Glomerular visceral epithelial cell (primary cell): ENCODE data around the gene ANOS1.
A peak's percentile ranks its signal among the peaks of the same experiment; 100 is the strongest.
"Not testable (repeated sequence)": the region's sequence is repeated elsewhere in the genome, so short reads cannot be mapped to it uniquely, and the experiment has no call there.

Experiments used
- DNase-seq: peaks from one replicate; pipeline ENCODE4 v3.0.0-alpha.2; 2016; ENCODE audit errors: extremely low spot score

ANOS1 gene, protein sequence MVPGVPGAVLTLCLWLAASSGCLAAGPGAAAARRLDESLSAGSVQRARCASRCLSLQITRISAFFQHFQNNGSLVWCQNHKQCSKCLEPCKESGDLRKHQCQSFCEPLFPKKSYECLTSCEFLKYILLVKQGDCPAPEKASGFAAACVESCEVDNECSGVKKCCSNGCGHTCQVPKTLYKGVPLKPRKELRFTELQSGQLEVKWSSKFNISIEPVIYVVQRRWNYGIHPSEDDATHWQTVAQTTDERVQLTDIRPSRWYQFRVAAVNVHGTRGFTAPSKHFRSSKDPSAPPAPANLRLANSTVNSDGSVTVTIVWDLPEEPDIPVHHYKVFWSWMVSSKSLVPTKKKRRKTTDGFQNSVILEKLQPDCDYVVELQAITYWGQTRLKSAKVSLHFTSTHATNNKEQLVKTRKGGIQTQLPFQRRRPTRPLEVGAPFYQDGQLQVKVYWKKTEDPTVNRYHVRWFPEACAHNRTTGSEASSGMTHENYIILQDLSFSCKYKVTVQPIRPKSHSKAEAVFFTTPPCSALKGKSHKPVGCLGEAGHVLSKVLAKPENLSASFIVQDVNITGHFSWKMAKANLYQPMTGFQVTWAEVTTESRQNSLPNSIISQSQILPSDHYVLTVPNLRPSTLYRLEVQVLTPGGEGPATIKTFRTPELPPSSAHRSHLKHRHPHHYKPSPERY

DNA sequence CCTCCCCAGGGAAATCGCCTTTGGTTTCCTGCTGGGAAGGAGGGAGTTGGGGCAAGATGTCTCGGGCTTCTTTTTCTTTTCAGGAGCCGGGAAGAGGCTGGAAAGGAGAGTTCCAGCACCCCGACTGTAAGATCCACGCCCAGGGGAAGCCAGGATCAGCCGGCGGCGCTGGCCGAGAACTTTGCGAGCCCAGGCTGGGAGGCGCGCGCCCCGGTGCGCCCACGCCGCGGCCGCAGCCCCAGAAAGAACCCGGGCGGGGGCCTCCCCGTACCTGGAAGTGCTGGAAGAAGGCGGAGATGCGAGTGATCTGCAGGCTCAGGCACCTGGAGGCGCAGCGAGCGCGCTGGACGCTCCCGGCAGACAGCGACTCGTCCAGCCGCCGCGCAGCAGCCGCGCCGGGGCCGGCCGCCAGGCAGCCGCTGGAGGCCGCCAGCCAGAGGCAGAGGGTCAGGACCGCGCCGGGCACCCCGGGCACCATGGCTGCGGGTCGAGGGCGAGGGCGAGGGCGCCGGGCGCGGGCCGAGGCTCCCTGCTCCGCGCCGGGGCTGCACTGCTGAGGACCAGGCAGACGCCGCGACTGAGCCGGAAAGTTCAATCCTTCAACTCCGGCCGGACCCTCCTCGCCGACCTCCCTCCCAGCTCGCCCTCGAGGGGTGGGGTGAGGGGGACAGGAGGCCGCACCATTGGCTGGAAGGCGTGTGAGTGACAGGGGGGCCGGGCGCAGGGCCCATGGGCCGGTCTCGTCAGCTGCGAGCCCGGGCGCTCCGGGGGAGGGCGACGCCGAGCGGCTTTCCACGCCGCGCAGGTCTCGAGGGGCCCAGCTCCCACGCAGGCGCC, at the start of gene ANOS1:
ANOS1 (minus strand) TSS at position 579 of the 837 bp plus-strand sequence; CDS start at position 478, 101 bp downstream.
- peak; percentile 44 for DNase-seq

DNA sequence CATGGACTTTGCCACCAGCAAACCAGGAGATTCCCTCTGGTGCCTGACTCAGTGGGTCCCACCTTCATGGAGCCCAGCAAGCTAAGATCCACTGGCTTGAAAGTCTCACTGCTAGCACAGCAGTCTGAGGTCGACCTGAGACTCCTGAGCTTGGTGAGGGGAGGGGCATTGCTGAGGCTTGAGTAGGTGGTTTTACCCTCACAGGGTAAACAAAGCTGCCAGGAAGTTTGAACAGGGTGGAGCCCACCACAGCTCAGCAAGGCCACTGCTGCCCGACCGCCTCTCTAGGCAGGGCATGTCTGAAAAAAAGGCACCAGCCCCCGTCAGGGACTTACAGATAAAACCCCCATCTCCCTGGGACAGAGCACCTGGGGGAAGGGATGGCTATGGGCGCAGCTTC, 41.2 kb upstream of the ANOS1 start:
- no peak for DNase-seq

DNA sequence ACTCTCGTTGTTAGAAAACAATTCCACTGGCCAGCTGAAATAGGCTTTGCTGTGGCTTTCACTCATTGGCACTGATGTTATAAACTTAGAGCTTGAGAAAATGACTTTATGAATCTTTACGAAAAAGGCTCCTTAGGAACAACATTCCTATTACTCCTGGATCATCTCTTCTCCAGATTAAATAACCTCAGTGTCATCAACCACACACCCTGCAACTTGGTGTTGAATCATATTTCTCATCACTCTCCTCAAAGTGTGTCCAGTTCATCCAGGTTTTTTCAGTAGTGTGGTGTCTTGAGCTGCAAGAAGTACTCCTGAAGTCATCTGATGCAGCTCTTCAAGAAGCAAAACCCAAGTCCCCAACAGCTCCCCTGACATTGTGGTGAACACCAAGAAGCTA, 28.1 kb upstream of the ANOS1 start:
- peak; percentile 1 for DNase-seq

DNA sequence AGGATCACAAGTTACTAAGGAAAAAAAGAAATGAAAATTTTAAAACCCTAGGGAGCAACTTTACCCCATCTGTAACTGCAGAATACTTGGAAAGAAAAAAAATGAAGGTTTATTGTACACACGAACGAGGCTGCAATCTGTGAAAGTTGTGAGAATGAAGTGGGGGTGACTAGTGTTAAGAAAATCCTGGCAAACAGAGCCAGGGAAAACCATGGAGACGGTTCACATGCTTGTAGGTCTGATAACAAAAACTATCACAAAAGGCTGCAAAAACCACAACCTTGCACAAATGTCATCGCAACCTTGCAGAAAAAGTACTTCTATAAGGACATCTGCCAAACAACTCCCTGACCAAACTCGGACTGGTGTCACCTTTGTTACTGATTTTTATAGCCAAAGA, 26.8 kb upstream of the ANOS1 start:
- not testable (repeated sequence) for DNase-seq

DNA sequence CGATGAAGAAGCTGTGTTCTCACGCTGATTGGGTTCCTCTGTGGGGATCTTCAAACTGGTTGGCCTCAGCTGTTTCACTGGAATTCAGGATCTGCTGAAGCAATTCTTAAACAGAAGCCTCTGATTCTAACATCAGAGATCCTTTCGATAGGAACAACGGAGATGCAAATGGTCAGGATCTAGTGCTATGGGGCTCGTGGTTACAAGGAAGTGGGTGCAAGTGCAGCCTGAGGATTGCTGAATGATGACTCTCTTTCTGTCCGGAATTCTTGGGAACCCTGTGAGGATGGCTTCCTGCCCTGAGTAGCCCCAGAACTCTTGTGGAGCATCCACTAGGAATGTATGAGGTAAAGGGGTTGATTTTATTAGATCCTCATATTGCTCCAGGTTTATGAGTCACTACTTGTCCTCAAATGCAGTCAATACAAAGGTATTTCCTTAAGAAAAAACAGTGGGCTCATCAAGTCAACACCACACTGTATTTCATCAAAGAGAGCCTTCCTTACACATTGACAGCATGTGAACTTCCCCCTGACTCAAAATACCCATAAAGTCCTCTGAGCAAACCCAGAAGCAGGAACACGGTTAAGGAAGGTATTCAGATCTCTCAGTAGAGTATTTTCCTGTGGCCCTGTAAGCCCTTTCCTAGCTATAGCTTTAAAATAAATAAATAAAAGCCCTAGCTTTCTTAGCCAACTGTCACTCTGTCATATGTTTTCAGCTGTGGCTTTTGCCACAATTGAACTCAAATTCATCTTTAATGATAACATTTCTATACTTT, 25.9 kb upstream of the ANOS1 start:
- DNase-seq = peak; percentile 64

DNA sequence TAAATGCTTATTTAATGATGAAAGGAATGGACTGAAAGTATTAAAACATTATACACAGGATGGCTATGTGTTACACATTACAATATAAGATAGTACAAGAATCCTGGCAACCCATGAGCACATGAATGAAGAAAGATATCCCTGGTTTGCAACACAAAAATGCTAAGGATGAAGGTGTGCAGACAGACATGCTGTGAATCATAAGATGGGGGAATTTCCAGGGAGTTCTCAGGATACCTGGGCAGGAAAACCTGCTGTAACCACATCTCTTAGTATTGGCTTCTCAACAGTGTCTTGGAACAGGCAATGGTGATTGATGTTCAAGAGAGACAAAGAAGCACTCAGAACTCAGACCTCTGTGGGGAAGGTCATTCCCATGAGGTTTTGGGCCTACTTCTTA, 23.9 kb upstream of the ANOS1 start:
- no peak for DNase-seq

DNA sequence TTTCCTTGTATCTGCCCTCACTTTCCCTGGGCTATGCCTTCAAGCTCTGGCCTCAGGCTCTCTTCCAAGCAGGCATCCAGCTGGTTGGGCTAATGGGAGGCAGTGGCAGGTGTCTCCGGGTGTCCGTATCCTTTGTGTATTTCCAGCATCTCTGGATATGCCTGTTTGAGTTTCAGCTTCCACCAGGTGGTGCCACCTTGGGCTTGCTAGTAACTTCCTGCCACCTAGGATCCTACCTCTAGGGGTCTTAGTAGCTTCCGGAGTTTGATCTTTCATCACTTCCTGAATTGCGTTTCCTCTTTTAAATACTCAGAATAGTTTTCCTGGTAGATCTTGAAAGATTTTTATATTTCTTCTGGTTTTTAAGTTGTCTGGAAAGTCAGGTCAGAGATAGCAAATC, 23.2 kb upstream of the ANOS1 start:
- no peak for DNase-seq

DNA sequence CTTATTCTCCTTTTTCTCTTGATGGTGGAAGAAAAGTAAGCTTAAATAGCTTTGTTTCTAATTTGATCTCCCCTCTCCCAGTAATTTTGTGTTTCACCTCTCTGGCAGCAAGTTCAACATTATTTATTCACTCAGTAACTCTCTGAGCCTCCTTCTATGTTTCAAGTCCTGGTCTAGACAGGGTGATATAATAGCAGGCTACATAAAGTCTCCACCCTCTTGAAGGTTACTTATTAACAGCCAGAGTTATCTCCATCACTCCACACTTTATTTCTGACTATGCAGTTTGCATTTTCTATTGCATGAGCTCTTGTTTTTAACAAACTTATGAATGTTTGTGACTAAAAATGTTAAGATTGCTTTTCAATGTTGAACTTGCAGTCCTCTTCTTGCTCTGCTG, 17.8 kb upstream of the ANOS1 start:
- DNase-seq = peak; percentile 16

DNA sequence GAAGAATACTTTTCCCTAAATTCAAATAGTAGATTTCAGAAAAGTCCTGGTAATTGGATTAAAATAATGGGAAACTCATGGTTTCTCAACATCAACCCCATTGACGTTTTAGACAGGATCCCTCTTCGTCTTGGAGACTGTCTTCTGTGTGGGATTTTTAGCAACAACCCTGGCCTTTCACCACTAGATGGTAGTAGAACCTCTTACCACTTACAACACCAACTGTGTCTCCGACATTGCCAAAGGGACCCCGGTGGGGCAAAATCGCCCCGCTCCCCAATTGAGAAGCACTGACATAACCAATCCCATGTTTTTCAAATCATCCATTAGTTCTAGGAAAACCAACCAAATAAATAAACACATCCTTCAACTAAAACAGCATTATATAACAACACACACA, 16.9 kb upstream of the ANOS1 start:
- DNase-seq = peak; percentile 33

DNA sequence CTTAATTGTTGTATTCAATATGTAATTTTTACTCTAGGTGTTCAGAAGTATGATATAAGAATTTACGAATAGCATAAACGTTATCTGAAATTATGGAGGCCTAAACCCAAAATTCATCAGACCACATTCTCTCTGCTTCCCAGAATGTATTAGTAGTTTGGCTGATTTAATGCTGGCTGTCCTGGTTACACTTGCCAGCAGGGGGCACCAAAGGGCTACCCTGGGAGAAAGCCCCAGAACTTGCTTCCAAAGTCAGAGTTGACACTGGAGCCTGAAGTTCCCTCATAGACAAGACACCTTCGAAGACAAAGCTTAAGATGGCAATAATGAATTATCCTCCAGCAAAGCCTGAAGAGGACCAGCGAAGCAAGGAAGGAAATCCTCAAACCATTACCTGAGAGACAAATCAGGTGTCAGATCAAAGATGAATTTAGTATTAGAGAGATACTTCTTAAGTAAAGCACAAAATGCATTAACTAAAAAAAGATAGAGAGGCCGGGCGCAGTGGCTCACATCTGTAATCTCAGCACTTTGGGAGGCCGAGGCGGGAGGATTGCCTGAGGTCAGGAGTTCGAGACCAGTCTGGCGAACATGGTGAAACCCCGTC, 11.3 kb upstream of the ANOS1 start:
- peak; percentile 45 for DNase-seq

DNA sequence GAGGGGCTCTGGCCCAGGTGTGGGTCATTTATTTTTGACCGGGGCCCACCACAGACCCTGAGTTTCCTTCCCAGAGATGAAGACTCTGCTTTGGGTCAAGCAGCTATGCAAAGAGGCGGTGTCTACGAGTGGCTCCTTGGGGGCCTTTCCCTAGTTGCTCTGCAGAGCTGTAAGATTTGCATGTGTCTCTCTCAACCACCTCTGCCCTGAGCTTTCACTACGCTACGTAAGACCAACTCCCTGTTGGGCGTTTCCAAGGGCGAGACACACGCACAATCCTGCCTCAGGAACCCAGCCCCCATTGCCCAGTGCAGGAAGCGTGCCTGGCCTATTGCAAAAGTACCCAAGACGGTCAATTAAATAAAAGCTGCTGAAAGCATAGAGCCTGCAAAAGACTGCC, 10.0 kb upstream of the ANOS1 start:
- DNase-seq = no peak

DNA sequence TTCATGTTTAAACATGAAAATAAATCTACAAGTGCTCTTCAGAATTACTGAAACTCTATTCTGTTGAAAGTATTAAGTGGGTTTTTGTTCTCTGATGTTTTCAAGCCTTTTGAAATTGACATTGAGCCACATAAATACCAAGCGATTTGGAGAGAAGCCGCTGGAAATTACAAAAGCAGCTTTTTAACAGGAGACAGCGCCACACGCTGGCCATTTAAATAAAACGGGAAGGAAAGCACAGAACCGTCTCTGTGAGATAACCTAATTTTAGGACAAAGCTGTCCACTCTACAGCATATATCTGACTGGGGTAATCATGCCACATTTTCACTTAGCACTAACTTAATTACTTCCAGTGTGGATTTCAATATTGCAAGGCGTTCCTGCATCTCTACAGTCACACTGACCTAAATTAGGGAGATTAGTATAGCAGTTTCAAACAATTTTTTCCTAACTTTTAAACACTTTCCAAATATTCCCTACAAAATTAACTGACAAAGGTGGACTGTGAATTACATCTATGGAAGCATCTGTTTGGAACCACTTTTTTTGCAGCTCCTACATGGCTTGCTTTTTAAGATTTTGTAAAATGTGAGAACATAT, 6.8 kb upstream of the ANOS1 start:
- peak; percentile 23 for DNase-seq

DNA sequence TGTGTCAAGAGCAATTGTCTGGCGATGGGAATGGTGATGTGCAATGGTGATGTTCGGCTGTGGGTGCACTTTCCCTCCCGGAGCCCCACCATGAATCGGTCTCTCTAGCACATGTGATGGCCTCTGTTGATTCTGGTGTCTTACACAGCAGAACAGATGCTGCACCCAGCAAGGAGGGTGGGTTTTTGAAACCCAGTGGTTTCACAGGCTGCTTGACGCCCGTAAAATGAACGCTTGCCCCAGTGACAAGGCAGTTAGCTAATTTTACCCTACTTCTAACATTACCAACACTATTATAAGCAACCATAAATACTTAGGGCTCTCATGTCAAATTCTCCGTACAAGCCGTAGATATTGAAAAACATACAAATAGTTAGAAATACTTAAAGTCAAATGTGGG, 5.9 kb upstream of the ANOS1 start:
- no peak for DNase-seq

DNA sequence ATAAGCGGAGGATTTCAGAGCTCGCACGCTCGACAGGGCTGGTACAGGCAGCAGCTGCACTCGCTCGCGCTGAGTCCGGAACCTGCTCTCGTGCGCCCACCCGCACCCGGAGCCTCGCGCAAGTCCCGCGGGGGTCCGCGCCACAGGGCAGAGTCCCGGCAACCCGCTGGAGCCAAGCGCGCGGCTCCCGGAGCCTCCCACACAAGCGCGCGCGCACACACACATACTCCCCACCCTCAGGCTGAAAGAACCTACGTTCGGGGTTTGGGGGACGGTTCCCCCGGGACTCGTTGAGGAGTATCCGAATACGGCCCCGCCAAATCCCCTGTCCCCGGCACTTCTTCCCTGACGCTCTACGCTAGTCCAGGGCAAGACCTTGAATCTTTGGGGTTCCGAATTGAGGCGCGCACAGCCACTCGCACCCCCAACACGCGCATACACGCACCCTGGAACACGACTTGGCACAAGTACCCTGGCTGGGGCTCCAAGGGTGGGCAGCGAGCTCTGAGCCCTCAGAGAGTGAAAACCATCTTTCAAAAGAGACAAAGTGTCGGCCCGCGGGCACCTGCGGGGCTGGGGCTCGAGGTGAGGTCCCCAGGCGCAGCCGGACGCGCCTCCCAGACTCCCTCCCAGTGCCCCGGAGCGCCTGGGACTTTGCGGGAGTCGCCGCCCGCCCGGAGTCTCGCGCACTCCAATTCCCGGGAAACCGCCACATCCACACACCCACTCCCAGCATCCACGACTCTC, 952 bp downstream of the ANOS1 start:
- no peak for DNase-seq

DNA sequence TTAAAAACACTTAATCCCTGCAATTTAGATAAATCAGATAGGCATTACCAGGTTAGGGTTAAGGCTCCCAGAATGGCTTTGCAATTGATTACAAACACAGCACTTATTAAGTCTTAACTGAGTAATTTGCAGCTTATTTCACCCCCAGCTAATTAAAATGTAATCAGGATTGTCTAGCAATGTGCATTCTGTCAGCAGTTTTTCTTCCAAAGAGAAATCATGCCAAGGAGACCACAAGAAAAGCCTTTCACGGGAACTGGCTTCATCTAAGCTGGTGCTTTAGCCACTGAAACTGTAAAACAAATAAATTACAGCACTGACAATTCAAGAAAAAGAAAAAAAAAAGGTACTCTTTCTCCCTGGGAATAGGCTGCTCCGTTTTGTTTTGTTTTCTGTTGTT, 2.1 kb downstream of the ANOS1 start:
- no peak for DNase-seq

DNA sequence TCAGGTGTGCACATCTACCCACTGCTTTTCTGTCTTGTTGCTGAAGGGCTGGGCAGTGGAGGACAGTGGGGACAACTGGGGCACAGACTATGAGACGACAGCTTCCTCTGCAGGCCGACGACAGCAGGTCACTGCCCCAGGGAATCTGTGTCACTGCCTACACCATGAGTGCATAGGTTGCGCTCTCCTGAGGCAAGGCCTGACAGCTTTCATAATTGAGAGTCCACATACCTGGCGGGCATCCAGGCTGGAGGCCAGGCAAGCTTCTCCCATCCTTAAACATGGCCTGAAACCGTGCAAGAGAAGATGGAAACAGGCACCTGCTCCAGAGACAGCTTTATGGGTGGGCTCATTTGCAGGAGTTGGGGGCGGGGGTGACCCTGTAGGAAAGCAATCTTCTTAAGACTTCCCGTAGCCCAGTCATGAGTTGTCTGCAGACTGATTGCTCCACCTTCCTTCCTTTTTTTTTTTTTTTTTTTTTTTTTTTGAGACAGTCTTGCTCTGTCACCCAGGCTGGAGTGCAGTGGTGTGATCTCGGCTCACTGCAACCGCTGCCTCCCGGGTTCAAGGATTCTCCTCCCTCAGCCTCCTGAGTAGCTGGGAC, 2.9 kb downstream of the ANOS1 start:
- no peak for DNase-seq

DNA sequence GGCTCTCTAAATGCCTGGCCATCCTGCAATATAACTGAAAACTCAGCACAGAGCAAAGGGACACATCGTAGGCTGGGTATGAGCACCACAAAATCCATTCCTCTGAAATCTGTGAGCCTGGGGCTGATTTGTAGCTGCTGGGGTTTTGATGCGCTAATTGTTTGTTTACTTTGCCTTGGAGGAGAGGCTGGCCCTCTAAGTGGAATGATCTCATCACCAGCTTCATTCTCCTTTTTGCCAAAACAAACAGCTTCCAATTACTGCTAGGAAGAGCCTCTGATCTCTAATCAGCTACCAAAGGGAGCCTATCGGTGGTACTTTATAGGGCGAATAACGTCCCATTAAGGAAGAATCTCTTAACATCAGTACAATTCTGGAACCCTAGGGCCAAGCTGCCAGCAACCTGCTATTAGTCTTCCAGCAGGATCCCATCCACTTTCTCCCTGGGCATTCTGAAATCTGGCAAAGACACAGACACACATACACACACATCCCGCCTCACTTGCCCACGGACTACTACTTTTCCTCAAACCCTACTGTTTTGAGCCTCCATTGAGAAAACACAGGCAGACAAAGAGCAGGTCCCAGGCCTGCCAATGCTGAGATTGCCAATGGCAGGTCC, 5.8 kb downstream of the ANOS1 start:
- DNase-seq = no peak

DNA sequence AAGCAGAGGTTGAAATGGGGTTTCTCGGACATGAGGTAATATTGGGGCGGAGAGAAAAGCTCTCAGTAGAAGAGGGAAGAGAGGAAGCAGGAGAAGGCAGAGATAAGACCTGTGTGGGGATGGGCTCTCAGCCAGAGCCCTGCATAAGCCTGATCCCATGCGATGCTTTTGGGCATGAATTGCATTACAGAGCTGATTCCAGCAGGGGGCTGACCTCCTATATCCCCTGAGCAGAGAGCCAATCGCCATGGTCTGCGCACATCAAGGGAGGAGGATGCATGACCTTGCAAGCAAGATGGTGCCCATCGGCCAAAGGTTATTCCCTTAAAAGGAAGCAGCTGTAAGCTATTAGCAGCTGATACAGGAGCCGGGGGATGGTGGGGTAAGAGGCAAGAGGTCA, 7.6 kb downstream of the ANOS1 start:
- DNase-seq = no peak

DNA sequence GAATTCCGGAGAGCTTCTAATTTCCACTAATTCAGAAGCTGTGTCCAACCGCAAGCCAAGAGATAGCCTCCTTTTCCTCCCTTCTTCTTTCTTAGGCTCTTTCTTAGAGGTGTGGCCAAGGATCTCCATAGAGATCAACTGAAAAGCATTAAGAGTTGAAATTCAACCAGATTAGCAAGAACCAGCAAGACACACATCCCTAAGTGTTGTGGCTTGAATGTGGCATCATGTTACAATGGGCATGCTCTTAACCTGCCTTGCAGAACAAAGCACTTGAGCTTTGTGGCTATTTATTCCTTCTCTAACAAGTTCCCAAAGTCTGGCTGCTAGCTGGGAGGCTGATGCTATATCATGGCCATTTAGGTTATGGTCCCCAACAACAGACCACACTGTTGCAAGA, 10.4 kb downstream of the ANOS1 start:
- DNase-seq = no peak
